ENCODE measurements around the gene ANO3.

DNA sequence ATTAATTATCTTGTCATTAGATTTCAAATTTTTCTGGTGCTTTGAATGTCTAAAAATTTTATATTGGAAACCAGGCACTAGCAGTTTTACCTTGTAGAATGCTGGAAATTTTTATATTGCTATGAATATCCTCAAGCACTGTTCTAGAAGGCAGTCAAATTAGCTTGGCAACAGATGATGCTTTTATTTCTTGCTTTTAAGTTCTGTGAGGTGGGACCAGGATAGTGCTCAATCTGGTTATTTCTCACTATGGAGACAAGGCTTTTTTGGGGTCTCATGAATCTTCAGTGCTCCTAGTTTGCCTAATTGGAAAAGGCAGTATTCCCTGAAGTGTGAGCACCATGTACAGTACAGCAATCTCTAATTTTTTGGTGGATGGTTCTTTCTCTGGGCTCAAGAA is 27.1 kb downstream of the ANO3 start:
- TF ChIP-seq, protein P1, sequence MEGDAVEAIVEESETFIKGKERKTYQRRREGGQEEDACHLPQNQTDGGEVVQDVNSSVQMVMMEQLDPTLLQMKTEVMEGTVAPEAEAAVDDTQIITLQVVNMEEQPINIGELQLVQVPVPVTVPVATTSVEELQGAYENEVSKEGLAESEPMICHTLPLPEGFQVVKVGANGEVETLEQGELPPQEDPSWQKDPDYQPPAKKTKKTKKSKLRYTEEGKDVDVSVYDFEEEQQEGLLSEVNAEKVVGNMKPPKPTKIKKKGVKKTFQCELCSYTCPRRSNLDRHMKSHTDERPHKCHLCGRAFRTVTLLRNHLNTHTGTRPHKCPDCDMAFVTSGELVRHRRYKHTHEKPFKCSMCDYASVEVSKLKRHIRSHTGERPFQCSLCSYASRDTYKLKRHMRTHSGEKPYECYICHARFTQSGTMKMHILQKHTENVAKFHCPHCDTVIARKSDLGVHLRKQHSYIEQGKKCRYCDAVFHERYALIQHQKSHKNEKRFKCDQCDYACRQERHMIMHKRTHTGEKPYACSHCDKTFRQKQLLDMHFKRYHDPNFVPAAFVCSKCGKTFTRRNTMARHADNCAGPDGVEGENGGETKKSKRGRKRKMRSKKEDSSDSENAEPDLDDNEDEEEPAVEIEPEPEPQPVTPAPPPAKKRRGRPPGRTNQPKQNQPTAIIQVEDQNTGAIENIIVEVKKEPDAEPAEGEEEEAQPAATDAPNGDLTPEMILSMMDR (IDR thresholded peaks at IDR 0.05) = no peak
- TF ChIP-seq POLR2A (IDR thresholded peaks at IDR 0.05) = no peak
